SK-N-SH (cell line): ENCODE results near the gene PARP14. TPM values are rescaled to one million over a fixed set of nuclear protein-coding genes. Genes with fewer than 3 reads are reported as not detected.

Experiments used
- CTCF ChIA-PET: fragments of 300-600, 350-600 bp; formaldehyde crosslinking; extraction: SDS; loops from one replicate; lab custom pipeline; 2021; lab: Yijun Ruan, JAX
- POLR2A ChIA-PET: fragments of 350-600 bp; sonication (Branson Sonifier 250); formaldehyde crosslinking; extraction: SDS; loops from one replicate; lab custom pipeline; 2020; ENCODE audit warnings: antibody characterized with exemption, inconsistent platforms; lab: Yijun Ruan, JAX
- DNase-seq: peaks from one replicate; pipeline ENCODE4 v3.0.0; 2012
- H2AFZ ChIP-seq: fragments of 200-600 bp; sonication (generic); 2 replicates; pipeline ENCODE4 v1.8.1; 2016; ENCODE audit warnings: antibody characterized with exemption, mild to moderate bottlenecking, low read depth
- H3F3A ChIP-seq: fragments of 200-600 bp; sonication (generic); replicated peaks from 2 replicates; pipeline ENCODE3; 2016; ENCODE audit warnings: antibody characterized with exemption, mild to moderate bottlenecking; ENCODE audit not compliant: insufficient read depth
- H3K27ac ChIP-seq, 2 experiments: fragments of 200-500 bp in 1 of 2; fragments of 200-600 bp in 1 of 2; sonication (Bioruptor generic) in 1 of 2; sonication (generic), shearing (Covaris generic) in 1 of 2; 2 replicates each; pipeline versions ENCODE4 v1.5.1 to v1.6.1; 2014 to 2016; ENCODE audit warnings: low read depth in 2 of 2, inconsistent platforms in 1 of 2, low read length in 1 of 2, mild to moderate bottlenecking in 1 of 2, mixed read lengths in 1 of 2
- H3K27me3 ChIP-seq: fragments of 200-600 bp; sonication (generic), shearing (Covaris generic); 2 replicates; pipeline ENCODE4 v1.6.1; 2016; ENCODE audit warnings: mixed run types; ENCODE audit not compliant: insufficient read depth
- H3K36me3 ChIP-seq, 2 experiments: fragments of 200-500 bp in 1 of 2; fragments of 200-600 bp in 1 of 2; sonication (Bioruptor generic) in 1 of 2; sonication (generic) in 1 of 2; replicated peaks in 1 of 2; 2 replicates each; pipeline versions ENCODE3 to v1.5.1; 2014 to 2016; ENCODE audit warnings: low read length in 1 of 2, mild to moderate bottlenecking in 1 of 2; ENCODE audit not compliant: insufficient read depth in 2 of 2, control insufficient read depth in 1 of 2
- H3K4me1 ChIP-seq, 2 experiments: fragments of 200-500 bp in 1 of 2; fragments of 200-600 bp in 1 of 2; sonication (Bioruptor generic) in 1 of 2; sonication (generic), shearing (Covaris generic) in 1 of 2; 2 replicates each; pipeline versions ENCODE4 v1.5.1 to v1.6.1; 2014 to 2016; ENCODE audit warnings: low read depth in 1 of 2, low read length in 1 of 2, mixed run types in 1 of 2; ENCODE audit not compliant: insufficient read depth in 2 of 2, control insufficient read depth in 1 of 2
- H3K4me2 ChIP-seq: fragments of 200-600 bp; sonication (generic), shearing (Covaris generic); 2 replicates; pipeline ENCODE4 v1.6.1; 2017; ENCODE audit warnings: mixed run types
- H3K4me3 ChIP-seq, 2 experiments: fragments of 200-500 bp in 1 of 2; fragments of 200-600 bp in 1 of 2; sonication (Bioruptor generic) in 1 of 2; sonication (generic), shearing (Covaris generic) in 1 of 2; 2 replicates each; pipeline versions ENCODE4 v1.5.1 to v1.8.1; 2014 to 2016; ENCODE audit warnings: low read depth in 2 of 2, inconsistent platforms in 1 of 2, low read length in 1 of 2, mild to moderate bottlenecking in 1 of 2, mixed read lengths in 1 of 2, moderate library complexity in 1 of 2
- H3K79me2 ChIP-seq: fragments of 200-600 bp; sonication (generic); 2 replicates; pipeline ENCODE4 v1.8.1; 2017; ENCODE audit warnings: mild to moderate bottlenecking; ENCODE audit not compliant: insufficient read depth
- H3K9ac ChIP-seq: fragments of 200-600 bp; sonication (generic); 2 replicates; pipeline ENCODE4 v1.6.1; 2017; ENCODE audit warnings: mixed run types
- H3K9me2 ChIP-seq: fragments of 200-600 bp; sonication (generic); 2 replicates; pipeline ENCODE4 v1.6.1; 2017; ENCODE audit warnings: mixed run types
- H3K9me3 ChIP-seq: fragments of 200-600 bp; sonication (generic); 2 replicates; pipeline ENCODE4 v1.6.1; 2017; ENCODE audit warnings: mixed run types, mild to moderate bottlenecking, moderate library complexity
- H4K20me1 ChIP-seq: fragments of 200-600 bp; sonication (generic); 2 replicates; pipeline ENCODE4 v1.6.1; 2017; ENCODE audit warnings: mild to moderate bottlenecking, mixed run types; ENCODE audit not compliant: insufficient read depth
- CHD2 ChIP-seq: fragments of 150-350 bp; IDR thresholded peaks from 2 replicates; pipeline ENCODE4 v1.6.1; 2018; ENCODE audit warnings: low read length; ENCODE audit not compliant: partially characterized antibody
- FOXJ3 ChIP-seq: sonication (generic); formaldehyde crosslinking; IDR thresholded peaks from 2 replicates; pipeline ENCODE4 v1.5.1; 2020; ENCODE audit warnings: mild to moderate bottlenecking, missing genetic modification reagents
- GABPA ChIP-seq: IDR thresholded peaks from 2 replicates; pipeline ENCODE4 v1.4.0; 2012; ENCODE audit warnings: low read depth, mild to moderate bottlenecking
- GATA2 ChIP-seq: sonication (generic); formaldehyde crosslinking; IDR thresholded peaks from 2 replicates; pipeline ENCODE4 v1.5.0; 2020; ENCODE audit warnings: mild to moderate bottlenecking, missing genetic modification reagents
- JUND ChIP-seq: IDR thresholded peaks from 2 replicates; pipeline ENCODE4 v1.4.0; 2012
- NFIC ChIP-seq: IDR thresholded peaks from 2 replicates; pipeline ENCODE4 v1.4.0; 2012; ENCODE audit warnings: borderline replicate concordance
- NRF1 ChIP-seq: IDR thresholded peaks from 2 replicates; pipeline ENCODE4 v1.6.1; 2012; ENCODE audit warnings: low read depth, mild to moderate bottlenecking, low read length
- POLR2AphosphoS5 ChIP-seq: IDR thresholded peaks from 2 replicates; pipeline ENCODE4 v1.6.1; 2012; ENCODE audit warnings: low read depth, low read length
- RCOR1 ChIP-seq: fragments of 150-350 bp; IDR thresholded peaks from 2 replicates; pipeline ENCODE4 v1.6.1; 2017; ENCODE audit warnings: antibody characterized with exemption, low read length
- RFX5 ChIP-seq: IDR thresholded peaks from 2 replicates; pipeline ENCODE4 v1.6.1; 2012; ENCODE audit warnings: mild to moderate bottlenecking, improper control_type of control experiment, low read length
- RXRA ChIP-seq: IDR thresholded peaks from 2 replicates; pipeline ENCODE4 v1.4.0; 2012; ENCODE audit warnings: low read depth, mild to moderate bottlenecking, borderline replicate concordance
- SIN3A ChIP-seq: IDR thresholded peaks from 2 replicates; pipeline ENCODE4 v1.6.1; 2012; ENCODE audit warnings: low read depth, mild to moderate bottlenecking, low read length, moderate library complexity, borderline replicate concordance
- SMC3 ChIP-seq: IDR thresholded peaks from 2 replicates; pipeline ENCODE4 v1.6.1; 2012; ENCODE audit warnings: low read depth, low read length, improper control_type of control experiment
- TAF1 ChIP-seq: IDR thresholded peaks from 2 replicates; pipeline ENCODE4 v1.6.1; 2012; ENCODE audit warnings: low read depth, mild to moderate bottlenecking, low read length, moderate library complexity, borderline replicate concordance
- TEAD4 ChIP-seq: IDR thresholded peaks from 2 replicates; pipeline ENCODE4 v1.4.0; 2012; ENCODE audit warnings: mild to moderate bottlenecking, borderline replicate concordance; ENCODE audit not compliant: insufficient read depth
- WGBS: methylation state at CpG from one replicate; pipeline ENCODE4 v1.1.6; 2017; ENCODE audit warnings: low lambda C conversion rate; 5-methylcytosine and 5-hydroxymethylcytosine counted together
- polyA plus RNA-seq, 3 experiments: library from polyadenylated mRNA; depleted of rRNA; stranded (reverse); fragments of >200 nt; gene quantifications; 2 replicates each; pipeline ENCODE4 v1.2.3, GENCODE V29; 2012
- TF ChIP-seq, protein P1 (sequence below): fragments of 200-600 bp; sonication (generic); IDR thresholded peaks from 2 replicates; pipeline ENCODE4 v1.6.1; 2017; ENCODE audit warnings: antibody characterized with exemption, mild to moderate bottlenecking, moderate library complexity
- TF ChIP-seq, protein P2 (sequence below): IDR thresholded peaks from 2 replicates; pipeline ENCODE4; 2012
- TF ChIP-seq, protein P3 (sequence below): IDR thresholded peaks from 2 replicates; pipeline ENCODE4 v1.4.0; 2012; ENCODE audit warnings: low read depth, borderline replicate concordance
- TF ChIP-seq, protein P4 (sequence below): IDR thresholded peaks from 2 replicates; pipeline ENCODE4 v1.4.0; 2012; ENCODE audit warnings: low read depth
- TF ChIP-seq, protein P5 (sequence below): fragments of 150-350 bp; IDR thresholded peaks from 2 replicates; pipeline ENCODE4 v1.6.1; 2017; ENCODE audit warnings: antibody characterized with exemption, low read length, low read depth, borderline replicate concordance
- TF ChIP-seq, protein P6 (sequence below): fragments of 150-350 bp; IDR thresholded peaks from 2 replicates; pipeline ENCODE4 v1.6.1; 2016; ENCODE audit warnings: mild to moderate bottlenecking, low read depth, low read length
- TF ChIP-seq, protein P7 (sequence below): IDR thresholded peaks from 2 replicates; pipeline ENCODE4 v1.6.1; 2012; ENCODE audit warnings: mild to moderate bottlenecking, low read depth, low read length, moderate library complexity

PARP14 gene
- polyA plus RNA-seq, 1 of the 3 experiments (the other 2 are of a cell fraction) = 9.2 TPM

DNA sequence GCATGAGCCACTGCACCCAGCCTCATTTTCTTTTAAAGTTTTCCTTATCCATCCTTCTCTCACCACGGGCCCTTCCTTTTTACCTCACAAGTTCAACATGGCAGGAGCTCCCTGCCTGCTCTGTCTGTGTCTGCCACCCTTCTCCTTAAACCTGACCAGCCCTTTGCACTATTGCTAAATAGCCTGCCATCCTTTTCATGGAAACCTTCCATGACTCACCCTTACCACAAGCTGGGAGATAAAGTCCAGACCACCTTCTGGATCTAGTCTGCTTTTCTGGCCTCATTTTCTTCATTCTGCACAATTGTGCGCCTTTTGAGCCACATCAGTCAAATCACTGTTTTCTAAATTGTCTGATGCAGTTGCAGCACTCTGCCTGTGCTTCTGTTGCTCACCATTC, 8.9 kb downstream of the PARP14 start:
- Histone ChIP-seq H3K9me2 (no peaks in the 10 kb centered on the region), H3F3A (no peaks in the 10 kb centered on the region), H3K4me2 (no peak overlapping the region), H2AFZ (no peak overlapping the region), H3K79me2 (no peaks in the 10 kb centered on the region), H3K36me3 (peaks cover 16 to 27% of the 10 kb centered on the region in 2 experiments), H3K9me3 (no peaks in the 10 kb centered on the region), H3K4me3 (no peak overlapping the region), H3K9ac (no peak overlapping the region), H3K27me3 (no peaks in the 10 kb centered on the region), H3K4me1 (no peaks in the 10 kb centered on the region), H3K27ac (peak overlapping the region; percentile 29 to 53; a peak in 2 of 4 replicates), H4K20me1 (no peaks in the 10 kb centered on the region)
- no peak for DNase-seq
- CTCF ChIA-PET = interaction anchor here (2.8 kb wide), 1 partner anchor 11 kb away, joined by 10 read pairs; no protein-coding TSS in a partner anchor
- 49% methylated on average over 2 of the region's 2 CpGs for WGBS
- POLR2A ChIA-PET = no interaction called here
- no peak for TF ChIP-seq RFX5
- peak; percentile 31; the same call in 1 of the 2 replicates for TF ChIP-seq NFIC
- TF ChIP-seq, protein P1, sequence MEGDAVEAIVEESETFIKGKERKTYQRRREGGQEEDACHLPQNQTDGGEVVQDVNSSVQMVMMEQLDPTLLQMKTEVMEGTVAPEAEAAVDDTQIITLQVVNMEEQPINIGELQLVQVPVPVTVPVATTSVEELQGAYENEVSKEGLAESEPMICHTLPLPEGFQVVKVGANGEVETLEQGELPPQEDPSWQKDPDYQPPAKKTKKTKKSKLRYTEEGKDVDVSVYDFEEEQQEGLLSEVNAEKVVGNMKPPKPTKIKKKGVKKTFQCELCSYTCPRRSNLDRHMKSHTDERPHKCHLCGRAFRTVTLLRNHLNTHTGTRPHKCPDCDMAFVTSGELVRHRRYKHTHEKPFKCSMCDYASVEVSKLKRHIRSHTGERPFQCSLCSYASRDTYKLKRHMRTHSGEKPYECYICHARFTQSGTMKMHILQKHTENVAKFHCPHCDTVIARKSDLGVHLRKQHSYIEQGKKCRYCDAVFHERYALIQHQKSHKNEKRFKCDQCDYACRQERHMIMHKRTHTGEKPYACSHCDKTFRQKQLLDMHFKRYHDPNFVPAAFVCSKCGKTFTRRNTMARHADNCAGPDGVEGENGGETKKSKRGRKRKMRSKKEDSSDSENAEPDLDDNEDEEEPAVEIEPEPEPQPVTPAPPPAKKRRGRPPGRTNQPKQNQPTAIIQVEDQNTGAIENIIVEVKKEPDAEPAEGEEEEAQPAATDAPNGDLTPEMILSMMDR = no peak
- no peak for TF ChIP-seq GABPA
- TF ChIP-seq, protein P2, sequence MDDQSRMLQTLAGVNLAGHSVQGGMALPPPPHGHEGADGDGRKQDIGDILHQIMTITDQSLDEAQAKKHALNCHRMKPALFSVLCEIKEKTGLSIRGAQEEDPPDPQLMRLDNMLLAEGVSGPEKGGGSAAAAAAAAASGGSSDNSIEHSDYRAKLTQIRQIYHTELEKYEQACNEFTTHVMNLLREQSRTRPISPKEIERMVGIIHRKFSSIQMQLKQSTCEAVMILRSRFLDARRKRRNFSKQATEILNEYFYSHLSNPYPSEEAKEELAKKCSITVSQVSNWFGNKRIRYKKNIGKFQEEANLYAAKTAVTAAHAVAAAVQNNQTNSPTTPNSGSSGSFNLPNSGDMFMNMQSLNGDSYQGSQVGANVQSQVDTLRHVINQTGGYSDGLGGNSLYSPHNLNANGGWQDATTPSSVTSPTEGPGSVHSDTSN = peak; percentile 94
- no peak for TF ChIP-seq RCOR1
- no peak for TF ChIP-seq RXRA
- TF ChIP-seq POLR2AphosphoS5 = peak; percentile 88
- TF ChIP-seq CHD2 = no peak
- no peak for TF ChIP-seq TEAD4
- TF ChIP-seq NRF1 = no peak
- TF ChIP-seq, protein P3, sequence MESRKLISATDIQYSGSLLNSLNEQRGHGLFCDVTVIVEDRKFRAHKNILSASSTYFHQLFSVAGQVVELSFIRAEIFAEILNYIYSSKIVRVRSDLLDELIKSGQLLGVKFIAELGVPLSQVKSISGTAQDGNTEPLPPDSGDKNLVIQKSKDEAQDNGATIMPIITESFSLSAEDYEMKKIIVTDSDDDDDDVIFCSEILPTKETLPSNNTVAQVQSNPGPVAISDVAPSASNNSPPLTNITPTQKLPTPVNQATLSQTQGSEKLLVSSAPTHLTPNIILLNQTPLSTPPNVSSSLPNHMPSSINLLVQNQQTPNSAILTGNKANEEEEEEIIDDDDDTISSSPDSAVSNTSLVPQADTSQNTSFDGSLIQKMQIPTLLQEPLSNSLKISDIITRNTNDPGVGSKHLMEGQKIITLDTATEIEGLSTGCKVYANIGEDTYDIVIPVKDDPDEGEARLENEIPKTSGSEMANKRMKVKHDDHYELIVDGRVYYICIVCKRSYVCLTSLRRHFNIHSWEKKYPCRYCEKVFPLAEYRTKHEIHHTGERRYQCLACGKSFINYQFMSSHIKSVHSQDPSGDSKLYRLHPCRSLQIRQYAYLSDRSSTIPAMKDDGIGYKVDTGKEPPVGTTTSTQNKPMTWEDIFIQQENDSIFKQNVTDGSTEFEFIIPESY = no peak
- peak; percentile 21; the same call in 1 of the 2 replicates for TF ChIP-seq TAF1
- TF ChIP-seq, protein P4, sequence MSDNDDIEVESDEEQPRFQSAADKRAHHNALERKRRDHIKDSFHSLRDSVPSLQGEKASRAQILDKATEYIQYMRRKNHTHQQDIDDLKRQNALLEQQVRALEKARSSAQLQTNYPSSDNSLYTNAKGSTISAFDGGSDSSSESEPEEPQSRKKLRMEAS = peak; percentile 31; the same call in 1 of the 2 replicates
- TF ChIP-seq, protein P5, sequence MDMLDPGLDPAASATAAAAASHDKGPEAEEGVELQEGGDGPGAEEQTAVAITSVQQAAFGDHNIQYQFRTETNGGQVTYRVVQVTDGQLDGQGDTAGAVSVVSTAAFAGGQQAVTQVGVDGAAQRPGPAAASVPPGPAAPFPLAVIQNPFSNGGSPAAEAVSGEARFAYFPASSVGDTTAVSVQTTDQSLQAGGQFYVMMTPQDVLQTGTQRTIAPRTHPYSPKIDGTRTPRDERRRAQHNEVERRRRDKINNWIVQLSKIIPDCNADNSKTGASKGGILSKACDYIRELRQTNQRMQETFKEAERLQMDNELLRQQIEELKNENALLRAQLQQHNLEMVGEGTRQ = no peak
- TF ChIP-seq, protein P6, sequence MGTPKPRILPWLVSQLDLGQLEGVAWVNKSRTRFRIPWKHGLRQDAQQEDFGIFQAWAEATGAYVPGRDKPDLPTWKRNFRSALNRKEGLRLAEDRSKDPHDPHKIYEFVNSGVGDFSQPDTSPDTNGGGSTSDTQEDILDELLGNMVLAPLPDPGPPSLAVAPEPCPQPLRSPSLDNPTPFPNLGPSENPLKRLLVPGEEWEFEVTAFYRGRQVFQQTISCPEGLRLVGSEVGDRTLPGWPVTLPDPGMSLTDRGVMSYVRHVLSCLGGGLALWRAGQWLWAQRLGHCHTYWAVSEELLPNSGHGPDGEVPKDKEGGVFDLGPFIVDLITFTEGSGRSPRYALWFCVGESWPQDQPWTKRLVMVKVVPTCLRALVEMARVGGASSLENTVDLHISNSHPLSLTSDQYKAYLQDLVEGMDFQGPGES = no peak
- 0 out of 2 replicates have a peak, but pooled peaks have one; percentile 58 for TF ChIP-seq SIN3A
- TF ChIP-seq GATA2 = no peak
- TF ChIP-seq SMC3 = no peak
- TF ChIP-seq FOXJ3 = no peak
- peak; percentile 85 for TF ChIP-seq JUND
- TF ChIP-seq, protein P7, sequence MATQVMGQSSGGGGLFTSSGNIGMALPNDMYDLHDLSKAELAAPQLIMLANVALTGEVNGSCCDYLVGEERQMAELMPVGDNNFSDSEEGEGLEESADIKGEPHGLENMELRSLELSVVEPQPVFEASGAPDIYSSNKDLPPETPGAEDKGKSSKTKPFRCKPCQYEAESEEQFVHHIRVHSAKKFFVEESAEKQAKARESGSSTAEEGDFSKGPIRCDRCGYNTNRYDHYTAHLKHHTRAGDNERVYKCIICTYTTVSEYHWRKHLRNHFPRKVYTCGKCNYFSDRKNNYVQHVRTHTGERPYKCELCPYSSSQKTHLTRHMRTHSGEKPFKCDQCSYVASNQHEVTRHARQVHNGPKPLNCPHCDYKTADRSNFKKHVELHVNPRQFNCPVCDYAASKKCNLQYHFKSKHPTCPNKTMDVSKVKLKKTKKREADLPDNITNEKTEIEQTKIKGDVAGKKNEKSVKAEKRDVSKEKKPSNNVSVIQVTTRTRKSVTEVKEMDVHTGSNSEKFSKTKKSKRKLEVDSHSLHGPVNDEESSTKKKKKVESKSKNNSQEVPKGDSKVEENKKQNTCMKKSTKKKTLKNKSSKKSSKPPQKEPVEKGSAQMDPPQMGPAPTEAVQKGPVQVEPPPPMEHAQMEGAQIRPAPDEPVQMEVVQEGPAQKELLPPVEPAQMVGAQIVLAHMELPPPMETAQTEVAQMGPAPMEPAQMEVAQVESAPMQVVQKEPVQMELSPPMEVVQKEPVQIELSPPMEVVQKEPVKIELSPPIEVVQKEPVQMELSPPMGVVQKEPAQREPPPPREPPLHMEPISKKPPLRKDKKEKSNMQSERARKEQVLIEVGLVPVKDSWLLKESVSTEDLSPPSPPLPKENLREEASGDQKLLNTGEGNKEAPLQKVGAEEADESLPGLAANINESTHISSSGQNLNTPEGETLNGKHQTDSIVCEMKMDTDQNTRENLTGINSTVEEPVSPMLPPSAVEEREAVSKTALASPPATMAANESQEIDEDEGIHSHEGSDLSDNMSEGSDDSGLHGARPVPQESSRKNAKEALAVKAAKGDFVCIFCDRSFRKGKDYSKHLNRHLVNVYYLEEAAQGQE = no peak
